ENCODE results near the gene SEMA3E.

The SEMA3E gene

DNA sequence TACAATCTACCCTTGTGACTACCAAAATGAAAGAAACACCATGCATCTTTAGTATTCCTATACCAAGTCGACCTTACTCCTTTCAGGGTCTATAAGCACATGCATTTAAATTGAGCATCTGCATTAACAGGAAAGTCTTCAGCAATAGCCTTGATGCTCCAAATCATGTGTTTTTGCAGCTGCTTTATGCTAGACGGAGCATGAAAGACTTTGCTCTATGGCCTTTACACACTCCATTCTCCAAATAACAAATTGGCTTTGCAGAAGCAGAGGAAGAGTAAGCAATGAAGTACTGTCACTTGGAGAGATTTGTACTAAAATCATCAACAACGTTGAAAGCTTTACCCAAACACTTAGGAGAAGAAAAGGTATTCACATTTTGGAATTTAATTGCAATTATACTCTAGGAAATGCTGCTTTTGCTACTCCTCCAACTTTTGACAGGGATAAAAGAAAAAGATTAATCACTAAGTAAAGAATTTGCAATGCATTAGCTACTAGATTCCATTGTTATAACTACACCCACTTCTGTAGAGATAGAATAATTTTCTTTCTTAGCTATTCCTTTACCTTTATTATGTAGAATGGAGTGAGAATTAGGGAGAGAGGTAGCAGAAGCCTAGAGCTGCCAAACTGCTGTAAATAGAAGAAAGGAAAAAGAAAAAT is 131.8 kb downstream of the SEMA3E start:
- H3K4me1 ChIP-seq (ENCODE audit: insufficient read depth, low read length, severe bottlenecking), result no peaks in the 10 kb centered on the region
- no peaks in the 10 kb centered on the region for H3K27me3 ChIP-seq (ENCODE audit: insufficient read depth, low read length)
- no peaks in the 10 kb centered on the region for H4K20me1 ChIP-seq (ENCODE audit: insufficient read depth, low read length)
- H3K27ac ChIP-seq (ENCODE audit: low read depth, low read length, poor library complexity, severe bottlenecking), result no peak overlapping the region
- no peaks in the 10 kb centered on the region for H3K79me2 ChIP-seq (ENCODE audit: insufficient read depth, low read length)
- H3K9ac ChIP-seq (ENCODE audit: low read length), result no peak overlapping the region
- H3K36me3 ChIP-seq (ENCODE audit: insufficient read depth, low read length), result no peaks in the 10 kb centered on the region
- no peaks in the 10 kb centered on the region for H3K9me2 ChIP-seq (ENCODE audit: low read depth, low read length)
- no peak overlapping the region for H3K4me3 ChIP-seq (ENCODE audit: low read depth, low read length, poor library complexity, severe bottlenecking)
- TF ChIP-seq EZH2 (IDR thresholded peaks at IDR 0.05; ENCODE audit: borderline replicate concordance, low read length) (no peak), CTCF (IDR thresholded peaks at IDR 0.05; ENCODE audit: low read length) (no peak)
- H3K4me2 ChIP-seq (ENCODE audit: low read length), result no peak overlapping the region
- no peaks in the 10 kb centered on the region for H3K9me3 ChIP-seq (ENCODE audit: low read length)
- no peaks in the 10 kb centered on the region for H3F3A ChIP-seq (ENCODE audit: insufficient read depth, low read length)
- H2AFZ ChIP-seq (ENCODE audit: low read length), result no peak overlapping the region

DNA sequence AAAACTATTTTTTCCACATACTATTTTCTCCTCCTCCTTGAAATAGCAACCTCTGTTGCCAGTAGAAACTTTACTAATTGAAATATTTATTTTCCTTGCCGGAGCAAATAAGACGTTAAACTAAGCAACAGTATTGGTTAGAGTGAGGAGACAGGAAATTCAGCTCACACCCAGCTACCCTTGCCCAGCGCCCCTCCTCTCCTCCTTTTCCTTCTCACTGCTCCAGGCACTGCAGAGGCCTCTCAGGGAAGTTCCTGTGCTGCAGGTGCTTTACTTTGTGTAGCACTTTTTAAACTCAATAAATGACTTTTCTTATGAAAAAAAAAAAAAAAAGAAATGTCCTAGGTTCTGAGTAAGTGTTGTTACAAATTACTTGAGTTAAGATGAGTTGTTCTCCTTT is 134.0 kb downstream of the SEMA3E start:
- H3K79me2 ChIP-seq (ENCODE audit: insufficient read depth, low read length), result no peaks in the 10 kb centered on the region
- no peaks in the 10 kb centered on the region for H3K36me3 ChIP-seq (ENCODE audit: insufficient read depth, low read length)
- no peak overlapping the region for H3K9ac ChIP-seq (ENCODE audit: low read length)
- H3K9me2 ChIP-seq (ENCODE audit: low read depth, low read length), result no peaks in the 10 kb centered on the region
- H2AFZ ChIP-seq (ENCODE audit: low read length), result no peak overlapping the region
- H3K4me3 ChIP-seq (ENCODE audit: low read depth, low read length, poor library complexity, severe bottlenecking), result no peak overlapping the region
- H3K4me2 ChIP-seq (ENCODE audit: low read length), result no peak overlapping the region
- H3K4me1 ChIP-seq (ENCODE audit: insufficient read depth, low read length, severe bottlenecking), result no peaks in the 10 kb centered on the region
- no peak overlapping the region for H3K27ac ChIP-seq (ENCODE audit: low read depth, low read length, poor library complexity, severe bottlenecking)
- TF ChIP-seq EZH2 (IDR thresholded peaks at IDR 0.05; ENCODE audit: borderline replicate concordance, low read length) (no peak), CTCF (IDR thresholded peaks at IDR 0.05; ENCODE audit: low read length) (no peak)
- H4K20me1 ChIP-seq (ENCODE audit: insufficient read depth, low read length), result no peaks in the 10 kb centered on the region
- no peaks in the 10 kb centered on the region for H3F3A ChIP-seq (ENCODE audit: insufficient read depth, low read length)
- no peaks in the 10 kb centered on the region for H3K27me3 ChIP-seq (ENCODE audit: insufficient read depth, low read length)
- no peaks in the 10 kb centered on the region for H3K9me3 ChIP-seq (ENCODE audit: low read length)

GRCh38 chr7:83509255-83510021 is 139.5 kb downstream of the SEMA3E start:
- no peaks in the 10 kb centered on the region for H3K4me1 ChIP-seq (ENCODE audit: insufficient read depth, low read length, severe bottlenecking)
- no peaks in the 10 kb centered on the region for H3F3A ChIP-seq (ENCODE audit: insufficient read depth, low read length)
- no peak overlapping the region for H3K9ac ChIP-seq (ENCODE audit: low read length)
- no peaks in the 10 kb centered on the region for H4K20me1 ChIP-seq (ENCODE audit: insufficient read depth, low read length)
- H3K4me2 ChIP-seq (ENCODE audit: low read length), result no peak overlapping the region
- no peaks in the 10 kb centered on the region for H3K27me3 ChIP-seq (ENCODE audit: insufficient read depth, low read length)
- H3K79me2 ChIP-seq (ENCODE audit: insufficient read depth, low read length), result no peaks in the 10 kb centered on the region
- H3K27ac ChIP-seq (ENCODE audit: low read depth, low read length, poor library complexity, severe bottlenecking), result no peak overlapping the region
- H3K9me2 ChIP-seq (ENCODE audit: low read depth, low read length), result no peaks in the 10 kb centered on the region
- no peaks in the 10 kb centered on the region for H3K9me3 ChIP-seq (ENCODE audit: low read length)
- TF ChIP-seq EZH2 (IDR thresholded peaks at IDR 0.05; ENCODE audit: borderline replicate concordance, low read length) (no peak), CTCF (IDR thresholded peaks at IDR 0.05; ENCODE audit: low read length) (no peak)
- H3K36me3 ChIP-seq (ENCODE audit: insufficient read depth, low read length), result no peaks in the 10 kb centered on the region
- no peak overlapping the region for H2AFZ ChIP-seq (ENCODE audit: low read length)
- no peak overlapping the region for H3K4me3 ChIP-seq (ENCODE audit: low read depth, low read length, poor library complexity, severe bottlenecking)

Measured in OCI-LY1 (cell line).